SK-N-MC (cell line): ENCODE data around the gene TTC28.

Experiments
- DNase-seq: peaks from one replicate; pipeline ENCODE4 v3.0.0-alpha.2; 2011; ENCODE audit warnings: low read depth, low spot score
- H3K27ac ChIP-seq: fragments of 200-600 bp; sonication (generic); 2 replicates; pipeline ENCODE4 v1.5.1; 2016; ENCODE audit warnings: mixed run types
- H3K36me3 ChIP-seq: fragments of 200-600 bp; sonication (generic); 2 replicates; pipeline ENCODE4 v1.6.1; 2017; ENCODE audit warnings: antibody characterized with exemption, low read length, mixed read lengths; ENCODE audit not compliant: insufficient read depth
- H3K4me3 ChIP-seq: fragments of 200-600 bp; sonication (generic); 2 replicates; pipeline ENCODE4 v1.5.1; 2016
- H3K9ac ChIP-seq: fragments of 200-600 bp; sonication (generic); 2 replicates; pipeline ENCODE4 v1.8.0; 2017; ENCODE audit warnings: mixed run types, mixed read lengths; ENCODE audit not compliant: insufficient read length
- H3K9me3 ChIP-seq: fragments of 200-600 bp; sonication (generic); 2 replicates; pipeline ENCODE4 v1.6.1; 2017; ENCODE audit warnings: low read depth, mild to moderate bottlenecking, antibody characterized with exemption, low read length, moderate library complexity, mixed read lengths
- EZH2 ChIP-seq: fragments of 200-600 bp; sonication (generic); IDR thresholded peaks from one replicate; pipeline ENCODE4 v1.6.1; 2017; ENCODE audit warnings: antibody characterized with exemption
- FOXP2 ChIP-seq: optimal IDR thresholded peaks from 2 replicates; pipeline ENCODE3; 2011; ENCODE audit warnings: mild to moderate bottlenecking, moderate library complexity; ENCODE audit not compliant: insufficient read depth; ENCODE audit errors: extremely low read length, control extremely low read depth
- POLR2AphosphoS5 ChIP-seq: IDR thresholded peaks from 2 replicates; pipeline ENCODE4 v1.6.1; 2012; ENCODE audit warnings: mild to moderate bottlenecking, low read depth, low read length, borderline replicate concordance

The TTC28 gene

DNA sequence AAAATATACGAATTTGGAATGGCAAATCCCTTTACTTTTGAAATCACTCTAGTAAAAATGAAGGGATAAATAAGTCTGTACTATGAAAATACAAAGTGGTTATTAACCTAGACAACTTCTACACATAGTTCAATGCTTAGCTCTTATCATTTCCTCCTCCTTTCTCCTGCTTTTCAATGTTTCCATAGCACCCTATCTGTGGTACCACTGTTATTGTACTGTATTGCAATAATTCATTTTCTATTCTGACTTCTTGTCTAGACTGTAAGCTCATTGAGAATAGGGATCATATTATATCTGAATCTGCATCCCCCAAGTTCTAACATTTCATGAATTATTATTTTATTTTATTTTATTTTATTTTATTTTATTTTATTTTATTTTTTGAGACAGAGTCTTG lies 251.4 kb downstream of the TTC28 start:
- no peak for DNase-seq
- Histone ChIP-seq H3K27ac (no peak overlapping the region), H3K36me3 (no peaks in the 10 kb centered on the region), H3K9ac (no peak overlapping the region), H3K9me3 (no peaks in the 10 kb centered on the region), H3K4me3 (no peak overlapping the region)
- no peak for TF ChIP-seq EZH2
- TF ChIP-seq FOXP2: no peak
- TF ChIP-seq POLR2AphosphoS5: no peak

DNA sequence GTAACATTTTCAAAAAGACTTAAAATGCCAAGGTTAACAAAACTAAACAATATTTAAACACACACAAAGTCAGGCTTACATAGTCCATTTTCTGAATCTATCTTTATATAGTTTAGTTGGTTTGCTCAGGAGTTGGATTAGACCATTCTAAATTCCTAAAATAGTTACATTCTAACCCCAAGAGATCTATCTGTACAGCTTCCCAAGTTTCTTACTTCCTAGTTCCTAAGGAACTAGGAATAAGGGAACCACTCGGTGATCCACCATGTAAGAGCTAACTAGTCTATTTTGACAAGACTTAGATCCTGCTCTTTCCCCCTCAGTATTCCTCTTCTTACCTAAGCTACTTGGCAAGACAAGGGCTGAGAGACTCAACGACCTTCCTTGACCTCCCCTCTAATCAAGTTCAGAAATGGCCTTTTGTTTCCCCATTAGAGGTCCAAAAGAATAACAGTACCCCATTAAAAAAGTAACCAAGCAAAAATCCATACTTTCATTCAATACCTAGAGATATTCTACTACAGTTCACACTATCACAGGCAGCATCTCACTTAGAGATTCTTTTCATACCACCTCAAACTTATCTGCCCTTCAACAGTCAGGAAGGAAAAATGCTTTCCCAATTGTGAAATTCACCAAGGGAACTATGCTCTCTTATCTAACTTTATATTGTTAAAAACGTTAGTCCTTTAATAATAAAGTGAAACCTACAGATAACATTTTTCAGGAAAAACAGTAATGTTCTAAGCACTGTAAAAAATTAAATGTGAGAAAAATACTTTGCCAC lies 253.1 kb downstream of the TTC28 start:
- no peak for DNase-seq
- Histone ChIP-seq H3K27ac (no peak overlapping the region), H3K36me3 (no peaks in the 10 kb centered on the region), H3K4me3 (no peak overlapping the region), H3K9me3 (no peaks in the 10 kb centered on the region), H3K9ac (no peak overlapping the region)
- TF ChIP-seq FOXP2: no peak
- TF ChIP-seq EZH2: no peak
- TF ChIP-seq POLR2AphosphoS5: no peak

DNA sequence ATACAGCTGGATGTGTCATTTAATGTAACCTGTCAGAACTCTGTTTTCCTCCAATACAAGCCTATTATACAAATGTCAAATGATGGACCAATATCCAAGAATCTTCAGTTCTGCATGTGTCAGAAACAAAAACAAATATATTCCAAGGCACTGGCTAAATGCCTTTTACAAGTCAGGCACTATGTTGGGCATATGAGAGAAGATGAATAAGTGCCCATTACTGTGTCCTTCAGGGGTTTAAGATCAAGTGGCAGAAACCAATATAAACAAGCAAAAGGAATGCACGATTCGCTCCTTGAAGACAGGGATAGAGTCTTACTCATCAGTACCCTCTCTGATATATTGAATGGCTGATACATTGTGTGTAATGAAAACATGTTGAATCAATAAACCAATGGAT lies 254.4 kb downstream of the TTC28 start:
- Histone ChIP-seq H3K9ac (no peak overlapping the region), H3K9me3 (no peaks in the 10 kb centered on the region), H3K27ac (no peak overlapping the region), H3K4me3 (no peak overlapping the region), H3K36me3 (no peaks in the 10 kb centered on the region)
- no peak for DNase-seq
- TF ChIP-seq EZH2 (no peak), POLR2AphosphoS5 (no peak), FOXP2 (no peak)

DNA sequence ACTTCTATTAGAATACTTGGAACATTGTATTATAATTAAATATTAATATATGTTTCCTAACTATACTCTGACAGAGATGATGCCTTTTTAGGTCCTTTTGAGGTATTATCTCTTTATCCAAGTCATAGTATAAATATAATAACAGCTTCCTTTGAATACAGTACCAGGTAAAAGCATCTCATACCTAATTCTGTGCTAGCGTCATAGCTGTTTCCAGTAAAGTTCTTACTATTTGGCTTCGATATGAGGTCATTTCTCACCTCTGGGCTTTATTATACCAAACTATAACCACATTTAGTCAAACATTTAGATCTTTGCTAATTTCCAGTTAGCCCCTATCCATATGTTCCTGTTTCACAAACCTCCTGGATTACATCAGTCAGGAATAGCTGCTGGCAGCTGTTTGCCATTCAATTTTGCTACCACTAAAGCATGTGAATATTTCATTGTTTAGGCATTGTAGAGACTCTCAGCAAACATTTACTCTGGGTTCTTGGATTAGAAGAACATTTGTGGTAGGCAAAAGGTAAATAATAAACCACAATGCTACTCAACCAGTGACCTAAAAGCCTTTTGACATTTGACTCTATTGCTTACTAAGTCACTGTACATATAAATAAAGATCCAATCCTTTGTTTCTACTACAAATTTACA lies 255.1 kb downstream of the TTC28 start:
- TF ChIP-seq EZH2 (no peak), POLR2AphosphoS5 (no peak), FOXP2 (no peak)
- DNase-seq: no peak
- Histone ChIP-seq H3K9ac (no peak overlapping the region), H3K27ac (peak overlapping the region; percentile 9; the same call in 1 of the 2 replicates), H3K9me3 (no peaks in the 10 kb centered on the region), H3K36me3 (no peaks in the 10 kb centered on the region), H3K4me3 (no peak overlapping the region)

DNA sequence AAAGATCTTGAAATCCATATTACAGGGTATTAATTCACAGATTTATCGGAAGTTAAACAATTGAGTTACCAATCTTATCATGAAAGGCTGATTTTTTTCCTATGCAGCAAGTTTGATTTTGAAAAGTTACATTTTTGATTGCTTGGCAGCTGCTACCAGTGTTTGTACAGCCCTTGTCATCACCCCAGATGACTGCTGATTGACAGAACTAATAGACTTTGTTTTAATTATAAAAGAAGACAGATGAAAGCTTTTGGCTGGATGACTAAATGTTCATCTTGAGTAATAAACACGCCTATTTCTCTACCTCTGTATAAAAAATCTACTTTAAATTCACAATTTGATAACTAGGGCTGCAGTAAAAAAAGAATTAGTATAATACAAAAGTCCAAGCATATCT lies 259.7 kb downstream of the TTC28 start:
- Histone ChIP-seq H3K4me3 (no peak overlapping the region), H3K36me3 (no peaks in the 10 kb centered on the region), H3K9ac (no peak overlapping the region), H3K27ac (0 out of 2 replicates have a peak overlapping the region, but pooled peaks have one; percentile 52), H3K9me3 (no peaks in the 10 kb centered on the region)
- DNase-seq: no peak
- TF ChIP-seq EZH2 (no peak), FOXP2 (no peak), POLR2AphosphoS5 (no peak)

DNA sequence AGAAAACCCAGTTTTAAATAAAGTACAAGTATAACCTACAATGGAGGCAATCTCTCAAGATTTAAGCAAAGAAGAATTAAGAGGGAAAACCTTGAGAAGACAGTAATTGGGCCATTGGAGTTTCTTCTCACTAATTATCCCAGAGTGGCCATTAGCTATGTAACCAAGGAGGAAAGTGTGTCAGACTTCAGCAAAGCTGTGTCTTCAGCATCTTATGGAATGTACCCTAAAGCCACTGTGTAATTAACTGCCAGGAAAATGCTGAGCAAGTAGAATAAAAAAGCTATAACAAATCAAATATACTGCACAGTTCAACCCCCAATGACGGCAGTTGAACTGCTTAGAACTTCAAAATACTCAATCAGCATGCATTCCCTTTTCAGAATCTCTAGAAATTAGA lies 261.6 kb downstream of the TTC28 start:
- Histone ChIP-seq H3K36me3 (no peaks in the 10 kb centered on the region), H3K4me3 (peak overlapping the region; percentile 53), H3K9me3 (no peaks in the 10 kb centered on the region), H3K27ac (peak overlapping the region; percentile 83), H3K9ac (no peak overlapping the region)
- TF ChIP-seq EZH2 (no peak), POLR2AphosphoS5 (peak; percentile 29; the same call in 1 of the 2 replicates), FOXP2 (no peak)
- DNase-seq: peak; percentile 73

DNA sequence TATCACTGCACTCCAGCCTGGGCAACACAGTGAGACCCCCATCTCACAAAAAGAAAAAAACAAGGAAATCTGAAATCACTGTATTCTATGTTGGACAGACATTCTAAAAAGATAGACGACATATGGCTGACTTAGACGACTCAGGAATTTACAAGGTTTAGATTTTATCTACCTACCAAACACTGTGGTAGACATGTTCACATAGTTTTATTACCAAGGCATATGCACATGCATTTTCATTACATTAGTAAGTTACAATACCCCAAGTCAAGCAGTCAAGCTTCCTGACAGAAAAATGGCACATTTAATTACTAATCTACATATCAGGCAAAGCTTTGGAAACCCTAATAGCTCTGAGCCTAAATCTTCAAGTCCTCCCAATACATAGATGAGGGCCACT lies 262.2 kb downstream of the TTC28 start:
- TF ChIP-seq EZH2 (no peak), POLR2AphosphoS5 (no peak), FOXP2 (no peak)
- DNase-seq: no peak
- Histone ChIP-seq H3K4me3 (peak overlapping the region; percentile 53; the same call in 1 of the 2 replicates), H3K36me3 (no peaks in the 10 kb centered on the region), H3K9ac (no peak overlapping the region), H3K9me3 (no peaks in the 10 kb centered on the region), H3K27ac (peak overlapping the region; percentile 83)

DNA sequence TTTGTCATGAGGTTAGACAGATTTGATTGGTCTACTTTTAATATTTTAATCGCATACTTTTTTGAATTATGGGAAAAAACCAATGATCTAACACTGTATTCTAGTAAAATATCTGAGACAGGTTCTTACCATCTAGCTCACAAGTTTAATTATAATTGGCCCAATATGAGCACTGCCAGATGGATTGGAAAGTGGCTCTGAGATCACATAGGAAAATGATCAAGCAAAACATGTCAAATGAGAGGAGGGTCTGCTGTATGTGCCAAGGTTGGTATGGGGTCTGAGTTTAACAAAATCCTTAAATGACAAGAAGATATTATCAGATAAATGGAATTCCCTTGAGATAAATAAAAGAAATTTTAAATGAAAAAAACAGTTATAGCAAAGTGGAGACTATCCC lies 264.7 kb downstream of the TTC28 start:
- Histone ChIP-seq H3K9ac (no peak overlapping the region), H3K4me3 (no peak overlapping the region), H3K9me3 (no peaks in the 10 kb centered on the region), H3K27ac (no peak overlapping the region), H3K36me3 (no peaks in the 10 kb centered on the region)
- DNase-seq: no peak
- TF ChIP-seq EZH2 (no peak), FOXP2 (no peak)
